Measurements from ENCODE around the gene DNM3.

DNA sequence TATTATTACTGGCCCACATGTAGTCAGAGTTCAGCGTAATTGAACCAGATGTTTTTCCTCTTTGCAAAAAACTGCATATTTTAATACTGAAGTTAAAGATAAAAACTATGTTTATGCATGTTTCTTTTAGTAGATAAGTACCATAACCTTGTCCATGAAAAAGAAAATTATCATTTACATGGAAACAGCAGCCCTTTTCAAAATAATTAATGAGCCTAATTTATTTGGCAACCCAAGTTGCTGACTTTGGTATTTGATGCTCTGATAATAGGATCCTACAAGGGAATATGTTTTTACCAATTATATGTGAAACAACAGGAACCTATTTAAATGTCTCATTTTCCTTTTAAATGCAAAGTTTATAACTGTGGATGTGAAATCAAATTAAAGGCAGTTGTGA is 297.9 kb downstream of the DNM3 start:
- TF ChIP-seq, protein P1, sequence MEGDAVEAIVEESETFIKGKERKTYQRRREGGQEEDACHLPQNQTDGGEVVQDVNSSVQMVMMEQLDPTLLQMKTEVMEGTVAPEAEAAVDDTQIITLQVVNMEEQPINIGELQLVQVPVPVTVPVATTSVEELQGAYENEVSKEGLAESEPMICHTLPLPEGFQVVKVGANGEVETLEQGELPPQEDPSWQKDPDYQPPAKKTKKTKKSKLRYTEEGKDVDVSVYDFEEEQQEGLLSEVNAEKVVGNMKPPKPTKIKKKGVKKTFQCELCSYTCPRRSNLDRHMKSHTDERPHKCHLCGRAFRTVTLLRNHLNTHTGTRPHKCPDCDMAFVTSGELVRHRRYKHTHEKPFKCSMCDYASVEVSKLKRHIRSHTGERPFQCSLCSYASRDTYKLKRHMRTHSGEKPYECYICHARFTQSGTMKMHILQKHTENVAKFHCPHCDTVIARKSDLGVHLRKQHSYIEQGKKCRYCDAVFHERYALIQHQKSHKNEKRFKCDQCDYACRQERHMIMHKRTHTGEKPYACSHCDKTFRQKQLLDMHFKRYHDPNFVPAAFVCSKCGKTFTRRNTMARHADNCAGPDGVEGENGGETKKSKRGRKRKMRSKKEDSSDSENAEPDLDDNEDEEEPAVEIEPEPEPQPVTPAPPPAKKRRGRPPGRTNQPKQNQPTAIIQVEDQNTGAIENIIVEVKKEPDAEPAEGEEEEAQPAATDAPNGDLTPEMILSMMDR (conservative IDR thresholded peaks at IDR 0.05 in 1 of 2, IDR thresholded peaks at IDR 0.05 in 1 of 2; ENCODE audit: extremely low read depth in 1 of 2, insufficient read depth in 1 of 2, low read depth in 1 of 2, low read length in 2 of 2): no peak
- TF ChIP-seq EZH2 (IDR thresholded peaks at IDR 0.05; ENCODE audit: borderline replicate concordance, low read length): no peak
